Mesodermal cell (in vitro differentiated cells): ENCODE measurements around the gene IARS1.

Source experiments
- H3K27ac ChIP-seq: 2 replicates; pipeline ENCODE4 v1.7.0; 2013; ENCODE audit warnings: mild to moderate bottlenecking, low read depth, low read length, moderate library complexity; ENCODE audit not compliant: severe bottlenecking
- H3K36me3 ChIP-seq: 2 replicates; pipeline ENCODE4 v1.7.1; 2013; ENCODE audit warnings: mild to moderate bottlenecking, low read length, moderate library complexity; ENCODE audit not compliant: control insufficient read depth, insufficient read depth
- H3K4me1 ChIP-seq: one replicate; pipeline ENCODE4 v1.7.1; 2013; ENCODE audit warnings: mild to moderate bottlenecking, low read length; ENCODE audit not compliant: insufficient read depth, control insufficient read depth, poor library complexity, severe bottlenecking
- H3K4me3 ChIP-seq: 2 replicates; pipeline ENCODE4 v1.7.0; 2013; ENCODE audit warnings: low read length, control low read depth, mild to moderate bottlenecking; ENCODE audit not compliant: insufficient read depth, poor library complexity, severe bottlenecking; ENCODE audit errors: extremely low read depth
- H3K9me3 ChIP-seq: 2 replicates; pipeline ENCODE4 v1.7.1; 2013; ENCODE audit warnings: mild to moderate bottlenecking, low read length, moderate library complexity; ENCODE audit not compliant: control insufficient read depth
- WGBS, 2 experiments: methylation state at CpG; one replicate each; pipeline ENCODE4 v1.1.5; 2013; ENCODE audit warnings: missing lambda C conversion rate in 2 of 2; ENCODE audit not compliant: insufficient coverage in 2 of 2; 5-methylcytosine and 5-hydroxymethylcytosine counted together

Gene IARS1

DNA sequence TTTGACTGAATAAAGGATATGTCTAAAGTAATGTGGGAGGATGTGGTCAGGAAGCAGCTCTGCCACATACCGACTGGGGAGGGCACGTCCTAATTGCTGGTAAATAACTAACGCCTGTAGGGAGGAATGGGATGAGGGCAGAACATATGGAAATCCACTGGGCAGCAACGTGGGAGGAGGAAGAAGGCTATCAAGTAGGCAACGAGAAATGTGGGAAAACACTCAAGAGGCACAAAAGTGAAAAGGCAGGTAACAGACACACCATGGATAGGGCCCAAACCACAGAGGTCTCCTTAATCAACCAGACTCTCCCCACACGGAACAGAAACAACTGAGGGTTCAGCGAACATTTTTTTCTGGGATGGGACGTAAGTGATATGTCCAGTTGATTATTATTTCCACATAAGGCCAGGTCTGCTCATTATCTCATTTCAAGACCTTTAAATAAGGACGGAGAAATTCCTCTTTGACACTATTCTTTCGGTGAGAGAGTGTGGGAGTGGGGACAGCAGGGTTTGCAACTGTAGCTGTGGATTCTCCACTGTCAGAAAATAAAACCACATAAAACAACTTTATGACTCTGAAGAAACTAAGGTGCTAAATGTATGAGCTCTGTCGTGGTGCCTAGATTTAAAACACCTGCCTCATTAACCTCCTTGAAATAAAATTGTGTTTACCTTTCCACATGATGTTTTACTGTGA lies 17.0 kb downstream of the IARS1 start:
- Histone ChIP-seq H3K27ac (no peak overlapping the region), H3K4me1 (no peaks in the 10 kb centered on the region), H3K4me3 (no peak overlapping the region), H3K9me3 (no peaks in the 10 kb centered on the region), H3K36me3 (peaks cover 97% of the 10 kb centered on the region)
- WGBS, 2 experiments: 86 to 94% methylated on average over 5 to 8 of the region's 11 CpGs

DNA sequence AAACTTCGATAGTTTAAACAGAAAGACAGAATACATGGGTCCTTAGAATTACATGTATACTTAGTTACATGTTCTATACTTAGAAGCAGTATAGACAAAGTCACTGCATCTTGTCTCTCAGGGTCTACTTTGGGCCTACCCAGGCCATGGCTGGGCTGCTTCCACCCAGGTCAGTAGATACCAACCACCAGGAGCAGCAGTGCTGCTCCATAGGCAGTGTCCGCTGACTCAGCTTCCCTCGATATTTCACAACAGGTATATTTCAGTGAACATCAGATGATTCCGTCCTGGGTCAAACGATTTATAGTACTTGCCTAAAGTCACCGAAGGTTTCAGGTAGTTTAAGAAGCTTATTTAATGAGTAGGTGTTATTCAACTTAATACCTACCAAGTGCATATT lies 18.0 kb downstream of the IARS1 start:
- Histone ChIP-seq H3K36me3 (peaks cover 97% of the 10 kb centered on the region), H3K27ac (no peak overlapping the region), H3K4me3 (no peak overlapping the region), H3K4me1 (no peaks in the 10 kb centered on the region), H3K9me3 (no peaks in the 10 kb centered on the region)
- 86 to 95% methylated on average over 4 of the region's 6 CpGs for WGBS, 2 experiments

DNA sequence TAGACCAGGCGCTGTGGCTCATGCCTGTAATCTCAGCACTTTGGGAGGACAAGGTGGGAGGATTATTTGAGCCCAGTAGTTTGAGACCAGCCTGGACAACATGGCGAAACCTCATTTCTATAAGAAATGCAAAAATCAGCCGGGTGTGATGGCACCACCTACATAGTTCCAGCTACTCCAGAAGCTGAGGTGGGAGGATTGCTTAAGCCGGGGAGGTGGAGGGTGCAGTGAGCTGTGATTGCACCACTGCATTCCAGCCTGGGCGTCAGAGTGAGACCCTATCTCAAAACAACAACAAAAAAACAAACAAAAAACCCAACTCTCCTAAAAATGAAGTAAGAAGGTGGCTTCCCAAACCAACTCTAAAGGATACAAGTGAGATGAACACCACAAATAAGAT lies 23.0 kb downstream of the IARS1 start:
- Histone ChIP-seq H3K27ac (no peak overlapping the region), H3K4me1 (no peaks in the 10 kb centered on the region), H3K36me3 (peaks cover 95% of the 10 kb centered on the region), H3K4me3 (no peak overlapping the region), H3K9me3 (no peaks in the 10 kb centered on the region)
- WGBS, 2 experiments: 85 to 94% methylated on average over 2 to 4 of the region's 5 CpGs

DNA sequence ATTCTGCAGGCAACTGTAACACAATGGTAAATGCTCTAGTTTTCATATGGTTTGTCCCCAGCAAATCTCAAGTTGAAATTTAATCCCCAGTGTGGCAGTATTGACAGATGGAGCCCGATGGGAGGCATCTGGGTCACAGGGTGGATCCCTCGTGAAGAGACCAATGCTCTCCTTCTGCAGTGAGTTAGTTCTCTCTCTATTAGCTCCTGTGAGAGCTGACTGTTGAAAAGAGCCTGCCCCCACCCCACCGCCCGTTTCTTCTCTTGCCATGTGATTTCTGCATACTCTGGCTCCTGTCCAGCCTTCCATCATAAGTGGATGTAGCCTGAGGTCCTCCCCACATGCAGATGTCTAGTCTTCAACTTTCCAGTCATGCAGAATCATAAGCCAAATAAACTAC lies 27.0 kb downstream of the IARS1 start:
- Histone ChIP-seq H3K4me3 (no peak overlapping the region), H3K4me1 (no peaks in the 10 kb centered on the region), H3K27ac (no peak overlapping the region), H3K36me3 (peaks cover 96% of the 10 kb centered on the region), H3K9me3 (no peaks in the 10 kb centered on the region)
- WGBS, 2 experiments: 90 to 100% methylated on average over 2 to 4 of the region's 4 CpGs

DNA sequence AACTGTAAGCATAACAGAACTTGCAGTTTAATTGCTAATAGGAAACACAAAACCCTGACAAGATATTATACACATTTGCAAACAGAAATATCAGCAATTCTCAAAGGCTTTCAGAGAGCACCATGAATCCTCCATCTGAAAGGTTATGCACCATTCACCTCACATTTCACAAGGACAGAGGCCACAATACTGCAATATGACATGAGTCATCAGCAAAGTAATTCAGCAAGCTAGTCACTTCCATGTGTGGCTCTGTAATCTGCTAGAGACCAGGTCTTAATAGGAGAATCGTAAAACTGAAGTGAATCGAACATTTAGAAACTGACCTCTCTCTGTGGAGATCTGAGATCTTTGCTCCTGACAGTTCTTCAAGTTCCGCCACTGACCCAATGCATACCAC lies 28.3 kb downstream of the IARS1 start:
- WGBS, 2 experiments: 88 to 100% methylated on average over 2 of the region's 3 CpGs
- no peaks in the 10 kb centered on the region for H3K9me3 ChIP-seq
- no peak overlapping the region for H3K4me3 ChIP-seq
- H3K4me1 ChIP-seq: no peaks in the 10 kb centered on the region
- no peak overlapping the region for H3K27ac ChIP-seq
- peaks cover 97% of the 10 kb centered on the region for H3K36me3 ChIP-seq

DNA sequence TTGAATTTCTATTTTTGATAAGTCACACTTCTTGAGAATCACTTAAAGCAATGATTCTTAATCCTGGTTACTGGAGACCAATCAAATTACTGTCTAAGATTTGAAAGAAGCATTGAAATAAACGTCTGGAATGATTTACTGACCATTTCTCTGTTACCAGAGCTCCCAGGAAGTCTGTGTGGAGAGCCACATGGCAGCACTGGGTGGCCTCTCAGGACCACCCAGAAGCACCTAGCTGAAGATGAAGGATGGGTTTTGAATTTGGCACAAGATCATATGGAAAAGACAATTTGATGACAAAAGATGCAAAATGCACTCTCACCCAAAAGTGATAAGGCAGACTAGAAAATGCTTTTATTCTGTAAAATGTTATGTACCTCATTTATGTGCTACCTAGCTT lies 30.4 kb downstream of the IARS1 start:
- 100% methylated on average over 1 of the region's 1 CpG; no CpG with 5 or more reads in 1 of the 2 experiments for WGBS, 2 experiments
- Histone ChIP-seq H3K4me1 (no peaks in the 10 kb centered on the region), H3K9me3 (no peaks in the 10 kb centered on the region), H3K4me3 (no peak overlapping the region), H3K27ac (no peak overlapping the region), H3K36me3 (peaks cover 99% of the 10 kb centered on the region)

DNA sequence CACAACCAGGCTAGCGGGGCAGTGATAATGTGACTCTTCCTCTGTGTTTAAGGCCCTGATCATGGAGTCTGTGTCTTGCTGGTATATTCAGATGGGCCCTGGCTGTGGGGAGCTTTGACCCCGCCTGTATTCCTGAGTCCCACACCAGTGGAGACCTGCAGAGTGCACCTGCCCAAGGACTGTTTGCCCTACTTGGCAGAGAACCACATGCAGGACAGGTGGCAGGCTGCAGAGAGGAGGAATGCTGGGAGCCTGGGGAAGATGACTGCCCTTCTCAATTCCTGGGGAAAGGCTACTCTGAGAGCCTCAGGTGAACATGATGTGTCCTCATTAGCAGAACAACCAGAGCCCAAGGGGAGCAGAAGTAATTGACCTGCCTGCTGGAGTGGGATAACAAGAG lies 36.2 kb downstream of the IARS1 start:
- 88% methylated on average over 2 of the region's 2 CpGs; no CpG with 5 or more reads in 1 of the 2 experiments for WGBS, 2 experiments
- Histone ChIP-seq H3K27ac (no peak overlapping the region), H3K4me3 (no peak overlapping the region), H3K4me1 (no peaks in the 10 kb centered on the region), H3K36me3 (peaks cover 99% of the 10 kb centered on the region), H3K9me3 (no peaks in the 10 kb centered on the region)

DNA sequence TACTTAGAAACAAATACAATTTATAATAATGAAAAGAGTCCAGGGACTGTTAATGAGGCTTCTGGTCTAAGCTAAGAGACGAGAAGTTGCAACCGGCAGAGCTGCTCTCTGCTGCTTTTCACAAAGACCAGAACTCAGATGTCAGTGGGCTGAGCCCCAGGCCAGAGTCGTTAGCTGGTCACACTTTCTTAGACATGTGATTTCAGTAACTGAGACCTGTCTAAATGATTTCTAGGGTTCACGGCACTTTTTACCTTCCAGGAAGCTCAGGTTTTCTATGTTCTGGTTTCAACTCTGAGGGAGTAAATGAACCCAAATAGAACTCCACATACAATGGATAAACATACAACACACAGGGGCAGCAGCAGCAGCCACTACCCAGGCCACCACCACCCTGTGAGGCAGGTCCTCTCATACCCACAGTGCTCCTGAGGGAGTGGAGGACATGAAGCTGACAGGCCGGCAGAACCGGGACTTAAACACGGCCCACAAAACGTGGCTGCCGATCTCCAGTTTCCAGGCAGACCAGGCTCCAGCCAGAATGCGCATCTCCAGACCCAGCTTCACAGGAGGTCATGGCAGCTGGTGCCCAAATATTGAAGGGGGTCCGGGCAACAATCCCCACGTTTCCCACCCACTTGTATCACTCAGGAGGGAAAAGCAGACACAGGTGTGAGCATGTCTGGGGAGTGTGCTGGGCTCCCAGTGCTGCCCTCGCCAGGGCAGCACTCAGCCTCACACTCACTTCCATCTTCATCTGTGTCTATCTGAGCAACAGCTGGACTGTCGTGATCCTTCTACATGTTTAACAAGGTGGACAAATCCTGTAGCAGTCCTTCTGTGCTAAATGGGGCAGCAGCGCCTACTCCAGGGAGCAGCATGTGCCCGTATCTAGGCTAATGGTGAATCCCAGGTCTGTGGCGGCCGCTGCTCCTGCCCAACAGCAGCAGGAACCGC lies 38.8 kb downstream of the IARS1 start:
- H3K4me3 ChIP-seq: no peak overlapping the region
- no peaks in the 10 kb centered on the region for H3K9me3 ChIP-seq
- no peaks in the 10 kb centered on the region for H3K4me1 ChIP-seq
- 82 to 87% methylated on average over 13 to 15 of the region's 19 CpGs for WGBS, 2 experiments
- no peak overlapping the region for H3K27ac ChIP-seq
- peaks cover 99% of the 10 kb centered on the region for H3K36me3 ChIP-seq

DNA sequence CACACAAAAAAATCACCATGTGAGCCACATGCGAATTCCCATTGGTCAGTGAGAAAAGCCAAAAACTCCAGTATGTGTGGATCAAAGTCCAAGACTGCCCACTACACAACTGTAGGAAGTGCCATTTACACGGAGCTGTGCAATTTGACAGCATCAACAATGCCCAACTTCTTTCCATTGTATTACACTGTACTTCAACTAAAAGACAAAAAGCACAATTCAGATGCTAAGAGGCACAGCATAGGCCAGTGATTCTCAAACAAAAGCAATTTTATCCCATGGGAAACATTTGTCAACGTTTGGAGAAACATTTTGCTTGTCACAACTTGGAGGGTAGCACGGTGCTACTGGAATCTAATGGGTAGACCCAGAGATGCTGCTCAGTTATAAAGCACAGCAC lies 39.8 kb downstream of the IARS1 start:
- WGBS, 2 experiments: 90 to 91% methylated on average over 4 of the region's 4 CpGs
- Histone ChIP-seq H3K36me3 (peaks cover 97% of the 10 kb centered on the region), H3K4me1 (no peaks in the 10 kb centered on the region), H3K9me3 (no peaks in the 10 kb centered on the region), H3K4me3 (no peak overlapping the region), H3K27ac (no peak overlapping the region)

DNA sequence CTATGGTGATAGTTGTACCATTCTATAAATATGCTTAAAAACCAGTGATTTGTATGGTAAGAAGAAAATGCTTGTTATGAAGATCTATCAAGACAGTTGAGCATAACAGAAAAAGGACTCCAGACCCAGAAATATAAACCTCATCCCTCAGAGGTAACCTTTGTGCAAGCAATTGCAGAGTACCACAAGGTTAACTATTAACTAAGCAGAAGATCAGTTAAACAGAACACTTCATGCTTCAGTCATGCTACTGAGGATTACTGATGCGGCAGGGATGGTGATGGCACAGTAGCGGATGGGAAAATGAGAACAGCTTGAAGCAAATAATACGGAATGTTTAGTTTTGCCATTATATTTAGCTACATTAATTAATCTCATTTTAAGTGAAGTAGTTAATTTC lies 45.5 kb downstream of the IARS1 start:
- Histone ChIP-seq H3K9me3 (no peaks in the 10 kb centered on the region), H3K4me1 (peaks cover 17% of the 10 kb centered on the region), H3K27ac (no peak overlapping the region), H3K4me3 (no peak overlapping the region), H3K36me3 (peaks cover 95% of the 10 kb centered on the region)
- no CpG with 5 or more reads among the region's 3 CpGs for WGBS, 2 experiments

DNA sequence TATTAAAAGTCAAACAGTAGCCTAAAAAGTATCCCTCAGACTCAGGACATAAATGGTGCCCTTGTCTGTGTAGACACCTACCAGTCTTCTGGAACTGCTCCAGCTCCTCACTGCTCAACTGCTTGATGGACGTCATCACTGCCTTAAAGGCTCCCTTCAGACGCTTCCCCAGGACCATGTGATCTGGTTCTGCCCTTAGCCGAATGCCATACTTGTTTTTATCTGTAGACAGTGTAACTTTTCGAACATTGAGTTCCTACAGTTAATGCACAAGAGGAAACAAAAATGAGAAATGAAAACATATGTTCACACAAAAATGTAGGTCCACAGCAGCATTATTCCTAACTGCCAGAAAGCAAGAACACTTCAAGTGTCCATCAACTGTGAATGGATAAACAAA lies 46.2 kb downstream of the IARS1 start:
- H3K36me3 ChIP-seq: peaks cover 96% of the 10 kb centered on the region
- H3K9me3 ChIP-seq: no peaks in the 10 kb centered on the region
- H3K4me1 ChIP-seq: peaks cover 17% of the 10 kb centered on the region
- 100% methylated on average over 3 of the region's 4 CpGs for WGBS, 2 experiments
- no peak overlapping the region for H3K27ac ChIP-seq
- H3K4me3 ChIP-seq: no peak overlapping the region
